Brain pericyte (primary cell): Measurements from ENCODE around the gene UNCX.
"Not testable (repeated sequence)": the region's sequence is repeated elsewhere in the genome, so short reads cannot be mapped to it uniquely, and the experiment has no call there.

Source experiments
- DNase-seq: peaks from one replicate; pipeline ENCODE4 v3.0.0-alpha.2; 2012; ENCODE audit warnings: low read depth, low spot score

The UNCX gene

GRCh38 chr7:1276626-1277175 is 44.0 kb downstream of the UNCX start:
- no peak for DNase-seq

GRCh38 chr7:1278543-1278942 is 45.9 kb downstream of the UNCX start:
- no peak for DNase-seq

- no peak for DNase-seq
Observed at GRCh38 chr7:1279041-1279440, 46.4 kb downstream of the UNCX start.

- not testable (repeated sequence) for DNase-seq
Observed at GRCh38 chr7:1279895-1280294, 47.2 kb downstream of the UNCX start.

GRCh38 chr7:1281068-1281467 is 48.4 kb downstream of the UNCX start:
- no peak for DNase-seq

GRCh38 chr7:1282679-1283078 is 50.0 kb downstream of the UNCX start:
- no peak for DNase-seq

GRCh38 chr7:1283337-1283736 is 50.7 kb downstream of the UNCX start:
- no peak for DNase-seq

GRCh38 chr7:1283941-1284742 is 51.5 kb downstream of the UNCX start:
- DNase-seq: no peak

- DNase-seq: no peak
Observed at GRCh38 chr7:1284743-1285458, 52.2 kb downstream of the UNCX start.

- DNase-seq: no peak
Observed at GRCh38 chr7:1285556-1286301, 53.1 kb downstream of the UNCX start.
